Fibroblast of lung (primary cell): ENCODE results near the gene BGLAP.

ENCODE experiments used
- EZH2 ChIP-seq: IDR thresholded peaks from 2 replicates; pipeline ENCODE4 v1.5.1; 2012; ENCODE audit warnings: low read length, control low read depth, mild to moderate bottlenecking; ENCODE audit errors: missing control alignments
- TF ChIP-seq, protein P1 (sequence below), 2 donors: IDR thresholded peaks in 1 of 2; conservative IDR thresholded peaks in 1 of 2; 1 replicate in 1 of 2; 2 replicates in 1 of 2; pipeline ENCODE4 v1.5.1; 2011 to 2012; ENCODE audit warnings: low read length in 2 of 2, control low read depth in 1 of 2, inconsistent platforms in 1 of 2, low read depth in 1 of 2, mild to moderate bottlenecking in 1 of 2

DNA sequence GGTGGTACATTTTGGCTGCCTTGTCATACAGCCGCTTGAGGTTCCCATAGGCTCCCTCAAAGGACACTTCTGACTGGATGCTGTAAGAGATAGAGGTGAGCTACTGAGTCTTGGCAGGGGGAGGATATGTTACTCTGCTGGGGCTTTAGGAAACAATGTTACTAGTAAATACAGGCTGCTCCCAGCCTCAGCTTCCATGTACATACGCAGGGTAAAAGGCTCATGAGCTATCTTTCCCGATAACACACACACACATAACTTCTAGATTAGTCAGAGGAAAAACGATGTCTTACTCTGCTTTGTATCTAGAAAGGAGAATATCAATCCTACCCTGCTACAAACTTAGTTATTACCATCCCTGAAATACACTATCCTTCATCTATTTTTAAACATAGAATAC, 26.4 kb downstream of the BGLAP start:
- TF ChIP-seq, protein P1, sequence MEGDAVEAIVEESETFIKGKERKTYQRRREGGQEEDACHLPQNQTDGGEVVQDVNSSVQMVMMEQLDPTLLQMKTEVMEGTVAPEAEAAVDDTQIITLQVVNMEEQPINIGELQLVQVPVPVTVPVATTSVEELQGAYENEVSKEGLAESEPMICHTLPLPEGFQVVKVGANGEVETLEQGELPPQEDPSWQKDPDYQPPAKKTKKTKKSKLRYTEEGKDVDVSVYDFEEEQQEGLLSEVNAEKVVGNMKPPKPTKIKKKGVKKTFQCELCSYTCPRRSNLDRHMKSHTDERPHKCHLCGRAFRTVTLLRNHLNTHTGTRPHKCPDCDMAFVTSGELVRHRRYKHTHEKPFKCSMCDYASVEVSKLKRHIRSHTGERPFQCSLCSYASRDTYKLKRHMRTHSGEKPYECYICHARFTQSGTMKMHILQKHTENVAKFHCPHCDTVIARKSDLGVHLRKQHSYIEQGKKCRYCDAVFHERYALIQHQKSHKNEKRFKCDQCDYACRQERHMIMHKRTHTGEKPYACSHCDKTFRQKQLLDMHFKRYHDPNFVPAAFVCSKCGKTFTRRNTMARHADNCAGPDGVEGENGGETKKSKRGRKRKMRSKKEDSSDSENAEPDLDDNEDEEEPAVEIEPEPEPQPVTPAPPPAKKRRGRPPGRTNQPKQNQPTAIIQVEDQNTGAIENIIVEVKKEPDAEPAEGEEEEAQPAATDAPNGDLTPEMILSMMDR (conservative IDR thresholded peaks at IDR 0.05 in 1 of 2, IDR thresholded peaks at IDR 0.05 in 1 of 2; ENCODE audit: low read depth in 1 of 2, low read length in 2 of 2): no peak
- TF ChIP-seq EZH2: no peak
